Brain microvascular endothelial cell (primary cell): ENCODE data around the gene MVP.

ENCODE experiments used
- DNase-seq: peaks from one replicate; pipeline ENCODE4 v3.0.0-alpha.2; 2020
- H3K27ac ChIP-seq: fragments of 250-450 bp; sonication (Bioruptor Pico); 2 replicates; pipeline ENCODE4 v1.5.1; 2020; ENCODE audit warnings: mild to moderate bottlenecking, moderate library complexity
- H3K27me3 ChIP-seq: fragments of 250-450 bp; sonication (Bioruptor Pico); replicated peaks from 2 replicates; pipeline ENCODE4 v1.5.1; 2020; ENCODE audit warnings: mild to moderate bottlenecking
- H3K36me3 ChIP-seq: fragments of 250-450 bp; sonication (Bioruptor Pico); replicated peaks from 2 replicates; pipeline ENCODE4 v1.5.1; 2020; ENCODE audit warnings: mild to moderate bottlenecking
- H3K4me3 ChIP-seq: 2 replicates; pipeline ENCODE4 v1.5.1; 2011; ENCODE audit warnings: low read depth, mild to moderate bottlenecking, control low read depth, low read length, moderate library complexity
- in situ Hi-C: cut with HindIII; loops from 2 replicates; pipeline ENCODE4 v1.10.0; 2017; ENCODE audit warnings: low sequenced_read_pairs, low pct_ligation_motif_present
- TF ChIP-seq, protein P1 (sequence below): IDR thresholded peaks from 2 replicates; pipeline ENCODE4 v1.5.1; 2011; ENCODE audit warnings: low read depth, mild to moderate bottlenecking, moderate library complexity, low read length, control low read depth, inconsistent platforms; ENCODE audit errors: missing control alignments

Gene MVP

DNA sequence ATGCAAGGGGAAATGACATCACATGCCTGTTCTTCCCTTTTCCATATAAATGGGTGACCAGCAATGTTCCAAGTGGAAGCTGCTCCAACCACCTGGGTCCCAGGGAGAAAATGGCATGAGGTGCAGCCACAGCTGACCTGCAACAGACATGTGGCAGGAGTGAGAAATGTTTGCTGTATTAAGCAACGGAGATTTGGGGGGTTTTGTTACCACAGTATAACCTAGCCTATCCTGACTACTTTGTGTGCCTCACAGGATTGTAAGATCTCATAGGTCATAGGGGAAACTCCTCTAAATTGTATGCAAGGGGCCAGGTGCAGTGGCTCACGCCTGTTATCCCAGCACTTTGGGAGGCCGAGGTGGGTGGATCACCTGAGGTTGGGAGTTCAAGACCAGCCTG, 30.7 kb downstream of the MVP start:
- Histone ChIP-seq H3K4me3 (no peak overlapping the region), H3K36me3 (peaks cover 41% of the 10 kb centered on the region), H3K27me3 (no peaks in the 10 kb centered on the region), H3K27ac (no peak overlapping the region)
- no peak for DNase-seq
- in situ Hi-C loops = no loop called here
- TF ChIP-seq, protein P1, sequence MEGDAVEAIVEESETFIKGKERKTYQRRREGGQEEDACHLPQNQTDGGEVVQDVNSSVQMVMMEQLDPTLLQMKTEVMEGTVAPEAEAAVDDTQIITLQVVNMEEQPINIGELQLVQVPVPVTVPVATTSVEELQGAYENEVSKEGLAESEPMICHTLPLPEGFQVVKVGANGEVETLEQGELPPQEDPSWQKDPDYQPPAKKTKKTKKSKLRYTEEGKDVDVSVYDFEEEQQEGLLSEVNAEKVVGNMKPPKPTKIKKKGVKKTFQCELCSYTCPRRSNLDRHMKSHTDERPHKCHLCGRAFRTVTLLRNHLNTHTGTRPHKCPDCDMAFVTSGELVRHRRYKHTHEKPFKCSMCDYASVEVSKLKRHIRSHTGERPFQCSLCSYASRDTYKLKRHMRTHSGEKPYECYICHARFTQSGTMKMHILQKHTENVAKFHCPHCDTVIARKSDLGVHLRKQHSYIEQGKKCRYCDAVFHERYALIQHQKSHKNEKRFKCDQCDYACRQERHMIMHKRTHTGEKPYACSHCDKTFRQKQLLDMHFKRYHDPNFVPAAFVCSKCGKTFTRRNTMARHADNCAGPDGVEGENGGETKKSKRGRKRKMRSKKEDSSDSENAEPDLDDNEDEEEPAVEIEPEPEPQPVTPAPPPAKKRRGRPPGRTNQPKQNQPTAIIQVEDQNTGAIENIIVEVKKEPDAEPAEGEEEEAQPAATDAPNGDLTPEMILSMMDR = no peak

GRCh38 chr16:29852654-29853053, 32.4 kb downstream of the MVP start:
- no peak for DNase-seq
- no peak overlapping the region for H3K4me3 ChIP-seq
- H3K27ac ChIP-seq = no peak overlapping the region
- in situ Hi-C loops = no loop called here
- peaks cover 24% of the 10 kb centered on the region for H3K36me3 ChIP-seq
- H3K27me3 ChIP-seq = no peaks in the 10 kb centered on the region
- TF ChIP-seq, protein P1 = no peak

DNA sequence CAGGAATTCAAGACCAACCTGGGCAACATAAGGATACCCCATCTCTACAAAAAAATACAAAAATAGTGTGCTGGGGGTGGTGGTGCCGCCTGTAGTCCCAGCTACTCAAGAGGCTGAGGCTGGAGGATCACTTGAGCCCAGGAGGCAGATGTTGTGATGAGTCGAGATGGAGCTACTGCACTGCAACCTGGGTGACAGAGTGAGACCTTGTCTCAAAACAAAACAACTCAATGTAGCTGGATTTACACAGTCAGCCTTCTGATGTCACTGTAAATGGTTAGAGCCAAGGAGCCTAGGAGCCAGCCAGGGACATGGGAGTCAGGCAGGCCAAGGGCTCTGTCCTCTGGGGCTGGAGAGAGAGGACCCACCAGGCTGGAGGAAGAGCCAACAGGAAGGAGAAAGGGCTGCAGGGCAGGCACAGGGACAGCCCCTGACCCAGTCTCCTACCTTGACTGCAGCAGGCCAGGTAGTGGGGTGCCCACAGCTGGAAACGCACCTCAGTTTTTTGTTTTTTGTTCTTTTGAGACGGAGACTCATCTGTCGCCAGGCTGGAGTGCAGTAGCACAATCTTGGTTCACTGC, 34.3 kb downstream of the MVP start:
- Histone ChIP-seq H3K27me3 (no peaks in the 10 kb centered on the region), H3K4me3 (no peak overlapping the region), H3K36me3 (peaks cover 21% of the 10 kb centered on the region), H3K27ac (no peak overlapping the region)
- TF ChIP-seq, protein P1 = no peak
- no peak for DNase-seq
- in situ Hi-C loops = no loop called here

DNA sequence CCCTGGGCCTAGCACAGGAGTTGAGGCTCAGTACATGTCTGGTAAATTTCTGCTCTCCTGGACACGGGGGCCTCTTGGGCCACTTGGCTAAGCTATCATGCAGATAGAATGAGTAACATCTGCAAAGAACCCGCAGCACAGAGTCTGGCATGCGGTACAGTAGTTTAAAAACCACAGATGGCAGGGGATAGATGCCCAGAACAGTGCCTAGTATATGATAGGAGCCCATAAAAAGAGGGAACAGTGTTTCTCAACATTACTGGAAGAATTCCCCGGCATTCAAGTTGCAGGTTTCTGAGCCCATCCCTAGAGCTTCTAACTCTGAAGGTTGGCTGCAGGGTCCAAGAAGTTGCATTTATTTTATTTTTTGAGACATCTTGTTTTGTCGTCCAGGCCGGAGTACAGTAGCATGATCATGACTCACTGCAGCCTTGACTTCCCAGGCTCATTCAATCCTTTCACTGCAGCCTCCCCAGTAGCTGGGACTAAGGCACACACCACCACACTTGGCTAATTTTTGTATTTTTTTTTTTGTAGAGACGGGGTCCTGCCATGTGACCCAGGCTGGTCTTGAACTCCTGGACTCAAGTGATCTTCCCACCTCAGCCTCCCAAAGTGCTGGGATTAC, 37.0 kb downstream of the MVP start:
- H3K4me3 ChIP-seq = no peak overlapping the region
- peaks cover 18% of the 10 kb centered on the region for H3K36me3 ChIP-seq
- no peaks in the 10 kb centered on the region for H3K27me3 ChIP-seq
- H3K27ac ChIP-seq = no peak overlapping the region
- TF ChIP-seq, protein P1 = no peak
- in situ Hi-C loops = no loop called here
- DNase-seq = peak; percentile 33

GRCh38 chr16:29858149-29858849, 38.0 kb downstream of the MVP start:
- no peak for DNase-seq
- Histone ChIP-seq H3K4me3 (no peak overlapping the region), H3K36me3 (peaks cover 18% of the 10 kb centered on the region), H3K27me3 (no peaks in the 10 kb centered on the region), H3K27ac (no peak overlapping the region)
- in situ Hi-C loops = no loop called here
- TF ChIP-seq, protein P1 = no peak

DNA sequence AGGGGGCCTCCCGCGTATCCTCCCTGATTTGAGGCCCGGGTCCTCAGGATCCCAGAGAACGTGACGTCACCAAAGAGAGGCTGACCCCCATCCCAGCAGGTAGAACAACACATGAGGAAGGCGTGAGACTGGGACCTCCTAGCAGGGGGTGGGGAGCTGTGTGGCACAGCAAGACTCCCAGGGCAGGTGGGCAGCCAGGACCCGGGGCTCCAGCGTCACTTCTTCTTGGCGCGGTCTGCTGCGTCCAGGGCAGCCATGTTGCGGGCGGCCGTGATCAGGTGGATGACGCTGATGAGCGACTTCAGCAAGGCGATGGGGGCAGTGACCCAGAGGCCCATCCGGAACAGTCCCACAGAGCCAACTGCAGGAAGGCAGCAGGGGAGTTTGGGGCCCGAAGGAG, 38.7 kb downstream of the MVP start:
- H3K36me3 ChIP-seq = peaks cover 18% of the 10 kb centered on the region
- no peaks in the 10 kb centered on the region for H3K27me3 ChIP-seq
- H3K27ac ChIP-seq = no peak overlapping the region
- H3K4me3 ChIP-seq = no peak overlapping the region
- in situ Hi-C loops = no loop called here
- TF ChIP-seq, protein P1 = no peak
- no peak for DNase-seq
